Motor neuron (in vitro differentiated cells): ENCODE data around the gene ENTHD1. TPM values are rescaled to one million over a fixed set of nuclear protein-coding genes. Genes with fewer than 3 reads are reported as not detected.
A peak's percentile ranks its signal among the peaks of the same experiment; 100 is the strongest.

Experiments used
- ATAC-seq, 8 experiments: fragments of 200-7000 bp; cut with Tn5 transposase; replicated peaks in 6 of 8; 2 replicates each; pipeline ENCODE4 v1.8.0; 2021; ENCODE audit warnings: mild to moderate bottlenecking in 8 of 8, moderate library complexity in 8 of 8
- H3K27ac ChIP-seq, 2 donors: fragments of 250-450 bp; sonication (Bioruptor Pico); 2 replicates each; pipeline ENCODE4 v1.9.0; 2021; ENCODE audit warnings: antibody characterized with exemption in 2 of 2, mild to moderate bottlenecking in 2 of 2, moderate library complexity in 1 of 2
- H3K4me1 ChIP-seq, 2 donors: fragments of 250-450 bp; sonication (Bioruptor Pico); replicated peaks in 1 of 2; 2 replicates each; pipeline ENCODE4 v1.6.1; 2021; ENCODE audit warnings: antibody characterized with exemption in 2 of 2, mild to moderate bottlenecking in 2 of 2, moderate library complexity in 1 of 2
- H3K4me3 ChIP-seq, 5 donors: fragments of 250-450 bp; sonication (Bioruptor Pico); 2 replicates each; pipeline ENCODE4 v1.9.0; 2021; ENCODE audit warnings: antibody characterized with exemption in 5 of 5, mild to moderate bottlenecking in 5 of 5, moderate library complexity in 4 of 5
- WGBS, 10 experiments: fragments of 450-650 bp; shearing (Covaris generic); methylation state at CpG; one replicate each; pipeline ENCODE4 v1.0.0; 2022; 5-methylcytosine and 5-hydroxymethylcytosine counted together
- in situ Hi-C, 9 experiments: fragments of 400-800 bp; cut with MboI; loops; one replicate each; pipeline ENCODE4 v1.15.0; 2021; ENCODE audit warnings: low sequenced_read_pairs in 9 of 9, low pct_unique_long_range_greater_than_20kb in 2 of 9; ENCODE audit not compliant: unreplicated experiment in 9 of 9
- total RNA-seq, 8 experiments: library from RNA; unstranded; fragments of 300-600 nt; gene quantifications; 2 replicates each; pipeline versions ENCODE4 v1.2.3 to v1.2.4, GENCODE V29; 2022

The ENTHD1 gene
- total RNA-seq, 8 experiments from 2014 or later = 0.04 to 0.38 TPM; not detected in 6

- ATAC-seq = no peak
- Histone ChIP-seq H3K27ac (no peak overlapping the region), H3K4me1 (peaks cover 52 to 56% of the 10 kb centered on the region in 2 donors), H3K4me3 (no peak overlapping the region)
- in situ Hi-C loops = no loop called here
- 20 to 100% (median 76%) methylated on average over 1 to 4 of the region's 8 CpGs; no CpG with 5 or more reads in 3 of the 10 experiments for WGBS, 10 experiments
These were observed 190.5 kb downstream of the ENTHD1 start for GRCh38 chr22:39703091-39703490.

GRCh38 chr22:39700565-39700964, 193.0 kb downstream of the ENTHD1 start:
- WGBS, 10 experiments = 71 to 100% (median 90%) methylated on average over 1 to 3 of the region's 7 CpGs; no CpG with 5 or more reads in 5 of the 10 experiments
- in situ Hi-C loops = no loop called here
- peak overlapping the region in 1 of 2 donors; percentile 39 for H3K27ac ChIP-seq
- H3K4me3 ChIP-seq = no peak overlapping the region
- H3K4me1 ChIP-seq = peaks cover 47 to 48% of the 10 kb centered on the region in 2 donors
- no peak for ATAC-seq

GRCh38 chr22:39699631-39700360, 193.8 kb downstream of the ENTHD1 start:
- WGBS, 10 experiments = 36 to 100% (median 64%) methylated on average over 1 to 9 of the region's 19 CpGs; no CpG with 5 or more reads in 4 of the 10 experiments
- H3K27ac ChIP-seq = peak overlapping the region in 1 of 2 donors; percentile 39
- peak in 5 of 8 experiments; percentile 55 to 89 (median 64) for ATAC-seq
- in situ Hi-C loops = no loop called here
- H3K4me3 ChIP-seq = no peak overlapping the region
- peaks cover 41 to 51% of the 10 kb centered on the region in 2 donors for H3K4me1 ChIP-seq

- peak in 4 of 8 experiments; percentile 24 to 63 (median 60) for ATAC-seq
- Histone ChIP-seq H3K4me3 (no peak overlapping the region), H3K27ac (peak overlapping the region in 1 of 2 donors; percentile 11), H3K4me1 (peaks cover 29 to 44% of the 10 kb centered on the region in 2 donors)
- in situ Hi-C loops = no loop called here
- WGBS, 10 experiments = 0 to 51% (median 35%) methylated on average over 1 to 7 of the region's 14 CpGs; no CpG with 5 or more reads in 4 of the 10 experiments
These were observed 195.7 kb downstream of the ENTHD1 start for GRCh38 chr22:39697790-39698430.

- WGBS, 10 experiments = 0 to 100% (median 61%) methylated on average over 1 to 3 of the region's 14 CpGs; no CpG with 5 or more reads in 3 of the 10 experiments
- ATAC-seq = peak in 2 of 8 experiments; percentile 40 to 57
- no peak overlapping the region for H3K27ac ChIP-seq
- H3K4me1 ChIP-seq = peaks cover 43 to 53% of the 10 kb centered on the region in 2 donors
- H3K4me3 ChIP-seq = no peak overlapping the region
- in situ Hi-C loops = no loop called here
These were observed 199.5 kb downstream of the ENTHD1 start for GRCh38 chr22:39693943-39694500.

Other genes starting within 250 kb of the ENTHD1 start
- 1 to 10 TPM in 2 of 8 experiments, under 1 TPM in 3, not detected in 3; 0.46 to 1.2 (median 0.76) TPM for gene GRAP2, start 7.3 kb upstream of the ENTHD1 start, total RNA-seq
- under 1 TPM in 3 of 8 experiments, not detected in 5; 0.14 to 0.31 (median 0.28) TPM for gene TMA7B, start 66.6 kb upstream of the ENTHD1 start, total RNA-seq
- under 1 TPM; under 0.01 to 0.47 (median 0.22) TPM for gene FAM83F, start 101.2 kb upstream of the ENTHD1 start, total RNA-seq